AG04449 (cell line): ENCODE data around the gene CELSR2.
"Not testable (repeated sequence)": the region's sequence is repeated elsewhere in the genome, so short reads cannot be mapped to it uniquely, and the experiment has no call there.

Experiments
- CTCF ChIA-PET: fragments of 350-600 bp; formaldehyde crosslinking; extraction: SDS; loops from one replicate; lab custom pipeline; 2021; ENCODE audit warnings: antibody characterized with exemption; lab: Yijun Ruan, JAX
- POLR2A ChIA-PET: fragments of 400-600, 350-600 bp; formaldehyde crosslinking; extraction: SDS; loops from one replicate; lab custom pipeline; 2020; ENCODE audit warnings: antibody characterized with exemption, inconsistent platforms; lab: Yijun Ruan, JAX
- DNase-seq: peaks from one replicate; pipeline ENCODE4 v3.0.0-alpha.2; 2010; ENCODE audit warnings: low read depth, low spot score
- H3K4me3 ChIP-seq: 2 replicates; pipeline ENCODE4 v1.5.1; 2011; ENCODE audit warnings: low read depth, mild to moderate bottlenecking, control low read depth, low read length
- TF ChIP-seq, protein P1 (sequence below): IDR thresholded peaks from one replicate; pipeline ENCODE4 v1.5.1; 2011; ENCODE audit warnings: mild to moderate bottlenecking, moderate library complexity, low read length, control low read depth, inconsistent platforms; ENCODE audit not compliant: insufficient read depth; ENCODE audit errors: missing control alignments

The CELSR2 gene

DNA sequence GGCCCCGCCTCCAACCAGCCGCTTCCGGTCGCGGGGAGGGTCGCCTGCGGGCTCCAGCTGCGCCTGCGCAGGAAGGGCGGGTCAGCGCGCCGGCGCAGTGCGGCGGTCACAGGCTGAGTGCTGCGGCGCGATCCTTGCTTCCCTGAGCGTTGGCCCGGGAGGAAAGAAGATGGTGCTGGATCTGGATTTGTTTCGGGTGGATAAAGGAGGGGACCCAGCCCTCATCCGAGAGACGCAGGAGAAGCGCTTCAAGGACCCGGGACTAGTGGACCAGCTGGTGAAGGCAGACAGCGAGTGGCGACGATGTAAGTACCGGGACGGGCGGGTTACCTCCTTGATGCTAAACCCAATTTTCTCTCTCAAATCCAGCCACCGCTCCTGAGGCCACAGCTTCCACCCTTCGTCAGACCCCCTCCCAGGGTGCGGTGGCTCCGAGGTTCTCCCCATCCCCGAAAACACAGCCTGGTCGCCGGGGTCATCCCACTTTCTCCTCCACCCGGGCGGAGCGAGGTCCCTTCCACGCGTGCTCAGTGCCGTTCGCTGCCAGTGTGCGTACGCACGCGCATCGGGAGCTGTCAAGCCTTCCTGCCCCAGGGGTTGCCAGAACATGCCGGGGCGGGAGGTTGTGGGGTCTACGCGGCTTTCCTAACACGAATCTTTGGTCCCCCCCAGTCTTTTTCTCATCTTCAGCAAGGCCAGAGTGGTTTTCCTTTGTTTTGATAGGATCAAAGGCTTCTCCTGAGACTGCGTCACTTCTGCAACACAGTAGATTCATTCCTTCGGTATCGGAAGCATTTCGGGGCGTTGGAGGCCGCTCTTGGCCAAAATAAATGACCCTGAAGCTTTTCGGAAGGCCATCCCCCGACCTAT, 35.3 kb upstream of the CELSR2 start, which contains the start of gene SARS1:
SARS1 (plus strand) TSS at position 95 of the 870 bp plus-strand sequence; CDS start at position 170, 75 bp downstream.
- H3K4me3 ChIP-seq = peak within 1 kb of the TSS; percentile 98
- TF ChIP-seq, protein P1, sequence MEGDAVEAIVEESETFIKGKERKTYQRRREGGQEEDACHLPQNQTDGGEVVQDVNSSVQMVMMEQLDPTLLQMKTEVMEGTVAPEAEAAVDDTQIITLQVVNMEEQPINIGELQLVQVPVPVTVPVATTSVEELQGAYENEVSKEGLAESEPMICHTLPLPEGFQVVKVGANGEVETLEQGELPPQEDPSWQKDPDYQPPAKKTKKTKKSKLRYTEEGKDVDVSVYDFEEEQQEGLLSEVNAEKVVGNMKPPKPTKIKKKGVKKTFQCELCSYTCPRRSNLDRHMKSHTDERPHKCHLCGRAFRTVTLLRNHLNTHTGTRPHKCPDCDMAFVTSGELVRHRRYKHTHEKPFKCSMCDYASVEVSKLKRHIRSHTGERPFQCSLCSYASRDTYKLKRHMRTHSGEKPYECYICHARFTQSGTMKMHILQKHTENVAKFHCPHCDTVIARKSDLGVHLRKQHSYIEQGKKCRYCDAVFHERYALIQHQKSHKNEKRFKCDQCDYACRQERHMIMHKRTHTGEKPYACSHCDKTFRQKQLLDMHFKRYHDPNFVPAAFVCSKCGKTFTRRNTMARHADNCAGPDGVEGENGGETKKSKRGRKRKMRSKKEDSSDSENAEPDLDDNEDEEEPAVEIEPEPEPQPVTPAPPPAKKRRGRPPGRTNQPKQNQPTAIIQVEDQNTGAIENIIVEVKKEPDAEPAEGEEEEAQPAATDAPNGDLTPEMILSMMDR = no peak
- CTCF ChIA-PET = interaction anchor here (0.9 to 6.4 kb wide), 14 partner anchors 8 to 318 kb away, joined by 3 to 100 read pairs (median 4); a partner anchor contains a TSS
- POLR2A ChIA-PET = interaction anchor here (0.9 to 2.5 kb wide), 10 partner anchors 11 to 269 kb away, joined by 3 to 18 read pairs (median 5); partner anchors contain the start of genes ATXN7L2, CELSR2 and SORT1
- DNase-seq = no peak

- peak overlapping the region; percentile 98 for H3K4me3 ChIP-seq
- ChIA-PET POLR2A (interaction anchor here (0.9 to 2.5 kb wide), 11 partner anchors 10 to 269 kb away, joined by 3 to 18 read pairs (median 5); partner anchors contain the start of genes ATXN7L2, CELSR2 and SORT1), CTCF (interaction anchor here (0.9 to 6.4 kb wide), 11 partner anchors 9 to 317 kb away, joined by 3 to 100 read pairs (median 4); a partner anchor contains a TSS)
- TF ChIP-seq, protein P1 = no peak
- peak; percentile 85 for DNase-seq
Observed at GRCh38 chr1:109214695-109215623, 34.4 kb upstream of the CELSR2 start.

DNA sequence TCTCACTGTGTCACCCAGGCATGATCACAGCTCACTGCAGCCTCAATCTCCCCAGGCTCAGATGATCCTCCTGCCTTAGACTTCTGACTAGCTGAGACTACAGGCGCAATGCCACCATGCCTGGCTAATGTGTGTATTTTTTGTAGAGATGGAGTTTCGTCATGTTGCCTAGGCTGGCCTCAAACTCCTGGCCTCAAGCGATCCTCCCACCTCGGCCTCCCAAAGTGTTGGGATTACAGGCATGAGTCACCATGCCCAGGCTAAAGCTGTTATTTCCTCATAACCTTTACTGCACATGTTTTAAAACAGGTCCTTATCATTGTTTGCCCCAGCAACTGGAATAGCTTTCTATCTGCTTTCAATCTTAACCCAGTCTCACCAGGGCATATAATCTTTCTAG, 32.7 kb upstream of the CELSR2 start:
- DNase-seq = no peak
- ChIA-PET POLR2A (no interaction called here), CTCF (interaction anchor here (0.7 to 1.4 kb wide), 4 partner anchors 9 to 182 kb away, joined by 4 to 7 read pairs (median 4); no protein-coding TSS in a partner anchor)
- TF ChIP-seq, protein P1 = no peak
- H3K4me3 ChIP-seq = no peak overlapping the region

- ChIA-PET CTCF (no interaction called here), POLR2A (no interaction called here)
- DNase-seq = no peak
- TF ChIP-seq, protein P1 = no peak
- no peak overlapping the region for H3K4me3 ChIP-seq
Observed at GRCh38 chr1:109218516-109218915, 30.8 kb upstream of the CELSR2 start.

DNA sequence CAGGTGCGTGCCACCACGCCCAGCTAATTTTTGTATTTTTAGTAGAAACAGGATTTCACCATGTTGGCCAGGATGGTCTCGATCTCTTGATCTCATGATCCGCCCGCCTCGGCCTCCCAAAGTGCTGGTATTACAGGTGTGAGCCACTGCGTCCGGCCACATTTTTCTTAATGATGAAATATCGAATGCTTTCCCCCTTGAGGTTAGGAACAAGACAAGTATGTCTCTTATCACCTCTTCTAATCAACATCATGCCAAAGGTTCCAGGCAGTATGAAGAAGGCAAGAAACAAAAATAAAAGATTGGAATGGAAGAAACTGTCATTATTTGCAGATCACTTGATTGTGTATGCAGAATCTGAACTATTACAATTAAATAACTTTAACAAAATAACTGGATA, 28.1 kb upstream of the CELSR2 start:
- DNase-seq, H3K4me3 ChIP-seq, CTCF ChIA-PET, POLR2A ChIA-PET: not testable (repeated sequence)

GRCh38 chr1:109225308-109225707, 24.0 kb upstream of the CELSR2 start:
- ChIA-PET POLR2A (interaction anchor here (1.0 to 1.4 kb wide), 2 partner anchors 11 to 15 kb away, joined by 3 to 9 read pairs; partner anchors contain the start of gene SARS1), CTCF (interaction anchor here (0.9 to 2.8 kb wide), 8 partner anchors 9 to 308 kb away, joined by 3 to 14 read pairs (median 5); partner anchors contain the start of gene CYB561D1)
- no peak overlapping the region for H3K4me3 ChIP-seq
- TF ChIP-seq, protein P1 = no peak
- no peak for DNase-seq
